Fibroblast of upper back skin (primary cell): ENCODE results near the gene SSBP2.

Experiments used
- DNase-seq: peaks from one replicate; pipeline ENCODE4 v3.0.0-alpha.2; 2013

SSBP2 gene

DNA sequence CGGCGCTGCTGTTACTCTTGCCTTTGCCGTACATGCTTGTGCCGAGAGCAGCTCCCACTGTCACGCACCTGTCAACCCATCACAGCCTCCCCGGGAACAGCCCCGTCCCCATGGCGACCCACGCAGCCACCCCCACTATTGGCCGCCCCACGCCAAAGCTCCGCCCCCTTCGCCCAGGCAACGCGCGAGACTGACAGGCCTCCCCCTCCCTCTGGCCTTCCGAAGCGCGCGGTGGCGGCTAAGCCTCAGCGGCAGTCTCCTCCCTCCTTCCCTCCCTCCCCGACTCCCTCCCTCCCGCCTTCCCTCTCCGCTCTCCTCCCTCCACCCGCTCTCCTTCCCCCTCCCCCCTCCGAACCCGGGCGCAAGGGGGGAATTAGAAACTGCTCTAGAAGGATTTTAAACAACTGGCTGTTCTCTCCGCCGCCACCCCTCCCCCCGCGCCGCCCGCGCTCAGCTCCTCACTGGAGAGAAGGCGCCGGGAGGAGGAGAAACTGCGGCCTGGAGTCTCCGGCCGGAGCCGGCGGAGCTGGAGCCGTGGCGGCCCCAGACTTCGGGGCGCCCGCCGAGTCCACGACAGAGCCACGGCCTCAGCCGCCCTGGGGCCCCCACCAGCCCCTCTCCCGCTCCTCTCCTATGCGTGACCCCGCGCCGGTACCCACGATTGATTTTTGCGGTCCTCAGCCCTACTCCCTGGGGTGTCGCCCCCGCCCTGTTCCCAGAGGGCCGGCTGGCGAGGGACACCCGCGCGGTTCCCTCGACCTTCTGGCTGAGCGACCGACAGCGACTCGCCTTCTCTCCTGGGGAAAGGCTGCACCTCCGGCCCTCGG lies at the start of gene SSBP2:
TSS of gene SSBP2 (minus strand) at position 89 of the 827 bp plus-strand sequence. CDS start at position 34, 55 bp downstream.
- peak; percentile 99 for DNase-seq

- no peak for DNase-seq
Measured at GRCh38 chr5:81795666-81796065, 44.8 kb upstream of the SSBP2 start.

GRCh38 chr5:81794226-81794625 lies 43.3 kb upstream of the SSBP2 start:
- DNase-seq = no peak

GRCh38 chr5:81790336-81790735 lies 39.4 kb upstream of the SSBP2 start:
- DNase-seq = no peak

DNA sequence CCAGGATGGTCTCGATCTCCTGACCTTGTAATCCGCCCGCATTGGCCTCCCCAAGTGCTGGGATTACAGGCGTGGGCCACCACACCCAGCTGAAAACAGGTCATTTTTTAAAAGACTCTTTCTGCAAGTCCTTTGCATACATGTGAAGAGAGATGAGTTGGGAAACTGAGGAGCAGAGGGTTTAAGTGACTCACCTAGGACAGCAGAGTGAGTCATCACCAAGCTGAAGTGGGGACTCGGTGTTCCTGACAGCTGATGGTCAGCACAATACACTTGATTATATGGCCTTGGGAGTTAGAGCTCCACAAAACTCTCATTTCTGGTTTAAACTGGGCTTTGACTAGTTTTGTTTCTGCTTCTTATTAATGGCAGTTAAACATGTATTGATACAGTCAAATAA lies 38.1 kb upstream of the SSBP2 start:
- no peak for DNase-seq

GRCh38 chr5:81788329-81788728 lies 37.4 kb upstream of the SSBP2 start:
- DNase-seq = no peak

- peak; percentile 84 for DNase-seq
Measured at GRCh38 chr5:81787474-81788242, 36.8 kb upstream of the SSBP2 start.

- no peak for DNase-seq
Measured at GRCh38 chr5:81786991-81787390, 36.1 kb upstream of the SSBP2 start.

GRCh38 chr5:81786496-81786895 lies 35.6 kb upstream of the SSBP2 start:
- DNase-seq = no peak

- DNase-seq = no peak
Measured at GRCh38 chr5:81785322-81785721, 34.4 kb upstream of the SSBP2 start.

- no peak for DNase-seq
Measured at GRCh38 chr5:81783401-81783800, 32.5 kb upstream of the SSBP2 start.

DNA sequence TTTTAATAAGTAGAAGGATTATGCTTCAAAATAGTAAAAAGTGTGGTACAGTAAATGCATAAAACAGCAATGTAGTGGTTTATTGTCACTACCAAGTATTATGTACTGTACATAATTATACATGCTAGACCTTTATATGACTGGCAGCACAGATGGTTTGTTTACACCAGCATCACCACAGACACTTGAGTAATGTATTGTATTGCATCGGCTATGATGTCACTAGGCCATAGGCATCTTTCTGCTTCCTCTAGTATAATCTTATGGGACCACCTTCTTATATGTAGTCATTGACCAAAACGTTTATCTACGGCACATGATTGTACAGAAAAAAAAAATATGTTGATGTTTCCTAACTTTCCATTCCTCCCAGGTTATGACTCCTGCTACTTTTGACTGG lies 31.9 kb upstream of the SSBP2 start:
- DNase-seq = peak; percentile 46

DNA sequence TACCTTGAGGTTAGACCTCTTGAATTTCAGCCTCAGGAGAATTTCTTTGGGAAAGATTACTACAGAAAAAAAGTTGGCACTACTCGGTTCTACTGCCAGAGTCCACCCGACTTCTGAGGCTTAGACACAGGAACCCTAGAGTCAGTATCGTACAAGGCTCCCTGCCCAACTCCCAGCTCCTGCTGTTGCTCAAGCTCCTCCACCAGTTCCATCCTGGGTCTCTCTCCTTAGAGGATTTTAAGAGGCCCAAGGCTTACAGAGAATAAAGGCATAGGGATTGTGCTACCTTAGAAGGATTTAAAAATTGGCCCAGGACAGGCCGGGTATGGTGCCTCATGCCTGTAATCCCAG lies 29.0 kb upstream of the SSBP2 start:
- DNase-seq = no peak

- no peak for DNase-seq
Measured at GRCh38 chr5:81779125-81779915, 28.4 kb upstream of the SSBP2 start.

DNA sequence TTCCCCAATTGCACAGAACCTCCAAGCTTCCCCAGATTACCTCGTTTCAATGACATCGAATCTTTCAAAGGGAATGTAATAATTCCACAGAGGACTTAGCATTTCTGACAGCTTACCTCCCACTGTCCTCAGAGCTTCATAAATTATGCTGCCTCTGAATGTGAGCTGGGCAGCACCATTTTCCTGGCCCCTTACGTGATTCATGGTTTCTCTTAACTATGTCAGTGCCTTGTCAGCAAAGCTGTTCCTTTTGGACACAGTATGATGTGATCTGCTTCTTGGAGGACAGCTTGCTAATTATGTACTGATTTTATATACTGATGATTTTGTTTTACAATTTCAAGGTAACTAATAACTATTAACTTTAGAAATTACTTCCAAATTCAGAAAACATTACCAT lies 27.7 kb upstream of the SSBP2 start:
- DNase-seq = peak; percentile 89

DNA sequence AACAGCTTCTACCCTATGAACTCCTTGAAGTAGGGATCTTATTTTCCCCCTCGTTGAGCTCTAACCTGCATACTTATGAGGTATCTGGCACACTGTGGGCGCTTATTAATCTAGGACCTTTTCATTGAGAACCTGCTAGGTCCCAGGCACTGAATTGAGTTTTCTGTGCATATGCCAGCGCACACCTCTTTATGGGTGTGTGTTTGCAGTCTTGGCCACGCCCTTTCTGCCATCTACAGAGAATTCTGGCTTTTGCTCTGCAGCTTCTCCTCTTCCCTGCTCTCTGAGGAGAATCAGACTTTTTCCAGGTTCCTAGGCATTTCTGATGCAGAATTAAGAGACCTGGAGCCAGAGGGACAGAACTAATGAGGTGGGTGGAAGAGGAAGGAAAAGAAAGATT lies 25.4 kb upstream of the SSBP2 start:
- no peak for DNase-seq

DNA sequence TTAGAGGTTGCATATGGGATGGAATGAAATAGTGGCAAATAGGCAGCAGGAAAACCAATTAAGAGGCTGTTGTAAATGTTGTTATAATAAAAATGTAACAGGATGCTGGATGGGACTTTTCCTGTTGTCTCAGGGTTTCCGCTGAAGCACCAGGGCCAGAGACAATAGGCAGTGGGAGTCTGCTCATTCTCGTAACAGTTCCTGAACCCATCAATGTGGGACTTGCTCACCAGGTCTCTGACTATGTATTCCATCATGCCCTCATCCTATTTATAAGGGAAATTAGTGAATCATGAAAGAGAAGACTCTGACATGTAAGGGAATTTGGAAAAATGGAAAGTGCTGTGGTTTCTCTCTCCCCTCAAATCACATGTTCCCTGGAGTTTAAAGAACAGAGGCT lies 23.5 kb upstream of the SSBP2 start:
- DNase-seq = no peak

DNA sequence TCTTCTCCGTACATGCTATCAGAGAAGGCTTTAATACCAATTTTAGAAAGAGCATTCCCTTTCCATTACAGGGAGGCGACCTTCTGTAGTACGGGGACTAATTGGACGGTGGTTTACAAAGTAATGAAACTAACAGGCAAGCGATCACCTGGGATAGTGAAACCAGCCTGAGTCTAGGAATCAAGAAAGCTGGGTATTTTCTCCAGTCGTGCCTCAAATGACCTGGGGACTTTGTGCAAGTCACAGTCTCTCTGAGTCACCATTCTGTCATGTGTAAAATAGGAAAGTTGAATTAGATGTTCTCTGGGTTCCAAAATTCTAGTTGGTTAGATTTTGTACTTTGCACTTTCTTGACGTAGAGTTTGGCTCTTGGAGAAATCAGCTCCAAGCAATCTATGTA lies 22.7 kb upstream of the SSBP2 start:
- no peak for DNase-seq

DNA sequence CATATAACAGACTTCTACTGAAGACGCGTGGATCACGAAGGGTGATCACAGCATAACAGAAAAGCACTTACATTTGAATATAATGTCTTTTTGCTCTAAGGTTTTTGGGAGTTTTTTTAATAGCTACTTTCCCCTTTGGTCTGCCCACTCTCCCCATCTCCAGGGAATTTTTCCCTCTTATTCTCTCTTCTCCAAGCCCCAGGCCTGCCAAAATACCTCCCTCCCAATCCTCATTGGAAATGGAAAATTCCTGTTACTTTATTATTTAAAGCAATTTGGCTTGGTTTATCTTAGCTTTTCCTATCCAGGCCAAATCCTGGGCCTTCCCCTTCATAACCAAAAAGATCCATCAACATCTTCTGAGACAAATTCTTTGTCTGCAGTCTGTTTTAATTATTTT lies 22.3 kb upstream of the SSBP2 start:
- no peak for DNase-seq

- no peak for DNase-seq
Measured at GRCh38 chr5:81772488-81772887, 21.6 kb upstream of the SSBP2 start.

GRCh38 chr5:81768935-81769452 lies 18.1 kb upstream of the SSBP2 start:
- DNase-seq = peak; percentile 84

- DNase-seq = peak; percentile 48
Measured at GRCh38 chr5:81767938-81768337, 17.0 kb upstream of the SSBP2 start.

DNA sequence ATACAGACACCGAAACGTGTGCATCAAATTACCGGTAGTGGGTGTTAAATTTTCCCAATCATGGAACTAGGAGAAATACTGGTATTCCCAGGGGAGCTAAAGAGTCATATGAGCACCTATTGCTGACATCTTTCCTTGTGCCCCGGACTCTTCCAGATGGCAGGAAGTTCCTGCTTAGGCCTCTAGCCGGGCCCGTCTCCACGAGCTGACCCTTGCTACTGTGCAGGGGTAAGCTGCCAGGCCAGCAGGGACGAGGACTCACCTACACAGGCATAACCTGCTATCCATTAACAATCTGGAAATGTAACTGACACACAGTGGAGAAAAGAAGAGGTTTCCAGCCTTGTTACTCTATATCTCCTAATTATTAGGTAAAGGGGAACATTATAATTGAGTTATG lies 16.2 kb upstream of the SSBP2 start:
- no peak for DNase-seq
